ENCODE measurements around the gene DIAPH2.

GRCh38 chrX:96833333-96833732 lies 148.7 kb downstream of the DIAPH2 start:
- TF ChIP-seq EZH2 (IDR thresholded peaks at IDR 0.05; ENCODE audit: insufficient read depth, poor library complexity, severe bottlenecking): no peak
- TF ChIP-seq EZH2phosphoT487 (IDR thresholded peaks at IDR 0.05; ENCODE audit: insufficient read depth, low read depth): no peak

Measured in GM23248 (cell line).